ENCODE data around the gene NDUFAF8. TPM values are rescaled to one million over a fixed set of nuclear protein-coding genes. Genes with fewer than 3 reads are reported as not detected.
A peak's percentile ranks its signal among the peaks of the same experiment; 100 is the strongest.

The NDUFAF8 gene
- total RNA-seq, 2 donors from 2014 or later: 30.6 to 37.0 TPM

GRCh38 chr17:81233811-81234505 lies 5.2 kb upstream of the NDUFAF8 start:
- peaks cover 15% of the 10 kb centered on the region for H3K36me3 Mint-ChIP-seq (ENCODE audit: low read depth)
- H3K27me3 Mint-ChIP-seq: no peaks in the 10 kb centered on the region
- peaks cover 22% of the 10 kb centered on the region for H3K4me1 Mint-ChIP-seq
- no peaks in the 10 kb centered on the region for H3K9me3 ChIP-seq (ENCODE audit: control insufficient read depth, low read length, poor library complexity, severe bottlenecking)
- DNase-seq (peak in 1 of 3 donors; percentile 4), ATAC-seq (no peak)
- no peak overlapping the region for H3K27ac Mint-ChIP-seq
- H3K4me3 Mint-ChIP-seq: no peak overlapping the region

GRCh38 chr17:81234506-81234855 lies 4.6 kb upstream of the NDUFAF8 start:
- peak overlapping the region; percentile 76 for H3K4me3 Mint-ChIP-seq
- peaks cover 15% of the 10 kb centered on the region for H3K36me3 Mint-ChIP-seq (ENCODE audit: low read depth)
- no peaks in the 10 kb centered on the region for H3K9me3 ChIP-seq (ENCODE audit: control insufficient read depth, low read length, poor library complexity, severe bottlenecking)
- peak in 1 of 3 donors; percentile 2 for DNase-seq
- ATAC-seq: no peak
- peaks cover 22% of the 10 kb centered on the region for H3K4me1 Mint-ChIP-seq
- H3K27me3 Mint-ChIP-seq: no peaks in the 10 kb centered on the region
- H3K27ac Mint-ChIP-seq: peak overlapping the region; percentile 56

- DNase-seq (no peak), ATAC-seq (no peak)
- H3K4me3 Mint-ChIP-seq: peak overlapping the region; percentile 76
- no peaks in the 10 kb centered on the region for H3K9me3 ChIP-seq (ENCODE audit: control insufficient read depth, low read length, poor library complexity, severe bottlenecking)
- peak overlapping the region; percentile 56 for H3K27ac Mint-ChIP-seq
- H3K36me3 Mint-ChIP-seq (ENCODE audit: low read depth): peaks cover 8% of the 10 kb centered on the region
- peaks cover 19% of the 10 kb centered on the region for H3K4me1 Mint-ChIP-seq
- no peaks in the 10 kb centered on the region for H3K27me3 Mint-ChIP-seq
Measured at GRCh38 chr17:81234940-81235821, 3.9 kb upstream of the NDUFAF8 start.

- Mint-ChIP-seq H3K4me3 (no peak overlapping the region), H3K4me1 (peaks cover 20% of the 10 kb centered on the region), H3K36me3 (ENCODE audit: low read depth) (peaks cover 4% of the 10 kb centered on the region), H3K27me3 (no peaks in the 10 kb centered on the region), H3K27ac (no peak overlapping the region)
- ATAC-seq: no peak
- no peak for DNase-seq
- no peaks in the 10 kb centered on the region for H3K9me3 ChIP-seq (ENCODE audit: control insufficient read depth, low read length, poor library complexity, severe bottlenecking)
Measured at GRCh38 chr17:81235822-81236740, 3.0 kb upstream of the NDUFAF8 start.

GRCh38 chr17:81236784-81237183 lies 2.3 kb upstream of the NDUFAF8 start:
- ATAC-seq (no peak), DNase-seq (no peak)
- H3K36me3 Mint-ChIP-seq (ENCODE audit: low read depth): peaks cover 2% of the 10 kb centered on the region

GRCh38 chr17:81237591-81238489 lies 1.3 kb upstream of the NDUFAF8 start:
- peaks cover 28% of the 10 kb centered on the region for H3K4me1 Mint-ChIP-seq
- peaks cover 2% of the 10 kb centered on the region for H3K36me3 Mint-ChIP-seq (ENCODE audit: low read depth)
- no peak for ATAC-seq
- H3K27ac Mint-ChIP-seq: peak overlapping the region; percentile 49
- no peaks in the 10 kb centered on the region for H3K27me3 Mint-ChIP-seq
- H3K9me3 ChIP-seq (ENCODE audit: control insufficient read depth, low read length, poor library complexity, severe bottlenecking): no peaks in the 10 kb centered on the region
- no peak for DNase-seq
- peak overlapping the region; percentile 92 for H3K4me3 Mint-ChIP-seq

More at GRCh38 chr17:81236784-81237183, 2.3 kb upstream of the NDUFAF8 start:
- Mint-ChIP-seq H3K4me1 (peaks cover 23% of the 10 kb centered on the region), H3K27ac (no peak overlapping the region), H3K27me3 (no peaks in the 10 kb centered on the region), H3K4me3 (peak overlapping the region; percentile 92)
- H3K9me3 ChIP-seq (ENCODE audit: control insufficient read depth, low read length, poor library complexity, severe bottlenecking): no peaks in the 10 kb centered on the region

GRCh38 chr17:81238490-81238814 lies 666 bp upstream of the NDUFAF8 start:
- DNase-seq: no peak
- H3K9me3 ChIP-seq (ENCODE audit: control insufficient read depth, low read length, poor library complexity, severe bottlenecking): no peaks in the 10 kb centered on the region
- Mint-ChIP-seq H3K36me3 (ENCODE audit: low read depth) (peaks cover 2% of the 10 kb centered on the region), H3K4me3 (peak overlapping the region; percentile 92), H3K27me3 (no peaks in the 10 kb centered on the region), H3K4me1 (peaks cover 28% of the 10 kb centered on the region), H3K27ac (no peak overlapping the region)
- ATAC-seq: no peak

GRCh38 chr17:81239714-81240555 lies 817 bp downstream of the NDUFAF8 start:
- ATAC-seq: no peak
- Mint-ChIP-seq H3K27me3 (no peaks in the 10 kb centered on the region), H3K4me3 (peak overlapping the region; percentile 91), H3K27ac (peak overlapping the region; percentile 77), H3K36me3 (ENCODE audit: low read depth) (peaks cover 1% of the 10 kb centered on the region), H3K4me1 (peaks cover 27% of the 10 kb centered on the region)
- no peaks in the 10 kb centered on the region for H3K9me3 ChIP-seq (ENCODE audit: control insufficient read depth, low read length, poor library complexity, severe bottlenecking)
- DNase-seq: peak in 2 of 3 donors; percentile 25 to 35

- Mint-ChIP-seq H3K36me3 (ENCODE audit: low read depth) (no peaks in the 10 kb centered on the region), H3K4me3 (peak overlapping the region; percentile 21), H3K27ac (no peak overlapping the region), H3K27me3 (no peaks in the 10 kb centered on the region), H3K4me1 (peaks cover 25% of the 10 kb centered on the region)
- DNase-seq (no peak), ATAC-seq (no peak)
- no peaks in the 10 kb centered on the region for H3K9me3 ChIP-seq (ENCODE audit: control insufficient read depth, low read length, poor library complexity, severe bottlenecking)
Measured at GRCh38 chr17:81240761-81241160, 1.6 kb downstream of the NDUFAF8 start.

- no peak overlapping the region for H3K4me3 Mint-ChIP-seq
- no peaks in the 10 kb centered on the region for H3K36me3 Mint-ChIP-seq (ENCODE audit: low read depth)
- H3K27ac Mint-ChIP-seq: no peak overlapping the region
Measured at GRCh38 chr17:81241203-81241602, 2.1 kb downstream of the NDUFAF8 start.

GRCh38 chr17:81241648-81242420 lies 2.7 kb downstream of the NDUFAF8 start:
- Mint-ChIP-seq H3K27ac (no peak overlapping the region), H3K4me1 (peaks cover 27% of the 10 kb centered on the region), H3K4me3 (peak overlapping the region; percentile 73), H3K36me3 (ENCODE audit: low read depth) (no peaks in the 10 kb centered on the region), H3K27me3 (no peaks in the 10 kb centered on the region)
- no peaks in the 10 kb centered on the region for H3K9me3 ChIP-seq (ENCODE audit: control insufficient read depth, low read length, poor library complexity, severe bottlenecking)
- ATAC-seq (no peak), DNase-seq (peak; percentile 39 to 57 (median 47))

More at GRCh38 chr17:81241203-81241602, 2.1 kb downstream of the NDUFAF8 start:
- peaks cover 27% of the 10 kb centered on the region for H3K4me1 Mint-ChIP-seq
- H3K9me3 ChIP-seq (ENCODE audit: control insufficient read depth, low read length, poor library complexity, severe bottlenecking): no peaks in the 10 kb centered on the region
- no peak for ATAC-seq
- no peaks in the 10 kb centered on the region for H3K27me3 Mint-ChIP-seq
- DNase-seq: no peak
